Muscle of leg (tissue), 11 donors: ENCODE results near the gene GATAD2A. TPM values are rescaled to one million over a fixed set of nuclear protein-coding genes. Genes with fewer than 3 reads are reported as not detected.

ENCODE experiments used
- DNase-seq: peaks from one replicate; pipeline ENCODE4 v3.0.0; 2013
- H3K27ac ChIP-seq: one replicate; pipeline ENCODE4 v1.5.1; 2013; ENCODE audit warnings: mild to moderate bottlenecking, low read length, control low read depth
- H3K27me3 ChIP-seq: one replicate; pipeline ENCODE4 v1.6.1; 2013; ENCODE audit warnings: low read length; ENCODE audit not compliant: control insufficient read depth, insufficient read depth
- H3K36me3 ChIP-seq: one replicate; pipeline ENCODE4 v1.6.1; 2013; ENCODE audit warnings: low read length; ENCODE audit not compliant: control insufficient read depth, insufficient read depth
- H3K4me1 ChIP-seq: one replicate; pipeline ENCODE4 v1.6.1; 2013; ENCODE audit warnings: low read length; ENCODE audit not compliant: control insufficient read depth, insufficient read depth
- H3K4me3 ChIP-seq: one replicate; pipeline ENCODE4 v1.5.1; 2013; ENCODE audit warnings: low read length, control low read depth
- H3K9me3 ChIP-seq: replicated peaks from 2 replicates; pipeline ENCODE4 v1.6.1; 2013; ENCODE audit warnings: low read depth, low read length; ENCODE audit not compliant: control insufficient read depth
- WGBS: methylation state at CpG from one replicate; pipeline ENCODE4 v1.1.5; 2013; ENCODE audit warnings: missing lambda C conversion rate; ENCODE audit not compliant: insufficient coverage; 5-methylcytosine and 5-hydroxymethylcytosine counted together
- polyA plus RNA-seq, 8 donors: library from polyadenylated mRNA; unstranded; fragments of 120-200 nt; gene quantifications; one replicate each; pipeline versions ENCODE4 v1.2.1 to v1.2.3, GENCODE V29; 2013; ENCODE audit warnings: inconsistent platforms in 1 of 8, low replicate concordance in 1 of 8; ENCODE audit not compliant: insufficient read length in 8 of 8, insufficient read depth in 1 of 8
- total RNA-seq: library from RNA; stranded (reverse); fragments of 120-200 nt; gene quantifications from one replicate; pipeline ENCODE4 v1.2.4, GENCODE V29; 2013

GATAD2A gene
- total and polyA plus RNA-seq, 9 donors = 25.1 to 62.2 (median 49.8) TPM

DNA sequence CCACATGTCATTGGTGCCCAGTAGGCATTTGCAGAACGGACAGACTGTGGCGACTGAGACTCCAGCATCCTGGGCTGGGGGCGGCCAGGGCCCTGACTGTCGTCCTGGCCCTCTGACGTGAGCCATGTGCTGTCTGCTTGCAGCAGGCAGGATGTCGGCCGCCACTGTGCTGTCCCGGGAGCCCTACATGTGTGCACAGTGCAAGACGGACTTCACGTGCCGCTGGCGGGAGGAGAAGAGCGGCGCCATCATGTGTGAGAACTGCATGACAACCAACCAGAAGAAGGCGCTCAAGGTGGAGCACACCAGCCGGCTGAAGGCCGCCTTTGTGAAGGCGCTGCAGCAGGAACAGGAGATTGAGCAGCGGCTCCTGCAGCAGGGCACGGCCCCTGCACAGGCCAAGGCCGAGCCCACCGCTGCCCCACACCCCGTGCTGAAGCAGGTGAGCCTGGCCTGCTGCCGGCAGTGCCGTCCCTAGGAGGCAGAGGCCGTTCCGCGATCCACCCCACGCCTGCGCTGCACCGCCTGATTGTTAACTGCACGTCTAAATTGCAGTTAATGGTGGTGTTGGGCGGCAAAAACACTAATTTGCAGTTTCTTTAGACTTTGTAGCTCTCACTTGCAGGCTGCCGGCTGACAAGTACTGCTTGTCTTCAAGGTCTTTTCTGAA is 95.6 kb downstream of the GATAD2A start:
- Histone ChIP-seq H3K27ac (no peak overlapping the region), H3K4me3 (no peak overlapping the region), H3K36me3 (peaks cover 94% of the 10 kb centered on the region), H3K4me1 (peaks cover 4% of the 10 kb centered on the region), H3K27me3 (no peaks in the 10 kb centered on the region), H3K9me3 (no peaks in the 10 kb centered on the region)
- 82% methylated on average over 33 of the region's 34 CpGs for WGBS
- no peak for DNase-seq

DNA sequence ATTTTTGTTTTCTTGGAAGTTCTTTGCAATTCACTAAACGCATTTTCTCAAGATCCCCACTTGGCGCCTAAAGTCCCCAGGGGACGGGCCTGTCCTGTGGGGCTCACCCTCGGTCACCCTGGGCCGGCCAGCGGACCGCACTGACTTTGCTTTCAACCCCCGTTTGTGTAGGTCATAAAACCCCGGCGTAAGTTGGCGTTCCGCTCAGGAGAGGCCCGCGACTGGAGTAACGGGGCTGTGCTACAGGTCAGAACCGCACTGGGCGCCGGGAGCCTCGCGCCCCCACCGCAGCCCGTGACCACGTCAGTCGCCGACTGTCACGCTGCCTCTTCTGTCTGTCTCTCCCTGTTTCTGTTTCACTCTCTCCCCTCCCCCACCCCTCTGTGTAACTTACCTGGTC is 96.3 kb downstream of the GATAD2A start:
- H3K27me3 ChIP-seq = no peaks in the 10 kb centered on the region
- DNase-seq = no peak
- H3K4me1 ChIP-seq = peaks cover 4% of the 10 kb centered on the region
- H3K9me3 ChIP-seq = no peaks in the 10 kb centered on the region
- H3K4me3 ChIP-seq = no peak overlapping the region
- no peak overlapping the region for H3K27ac ChIP-seq
- H3K36me3 ChIP-seq = peaks cover 94% of the 10 kb centered on the region
- 91% methylated on average over 25 of the region's 26 CpGs for WGBS

DNA sequence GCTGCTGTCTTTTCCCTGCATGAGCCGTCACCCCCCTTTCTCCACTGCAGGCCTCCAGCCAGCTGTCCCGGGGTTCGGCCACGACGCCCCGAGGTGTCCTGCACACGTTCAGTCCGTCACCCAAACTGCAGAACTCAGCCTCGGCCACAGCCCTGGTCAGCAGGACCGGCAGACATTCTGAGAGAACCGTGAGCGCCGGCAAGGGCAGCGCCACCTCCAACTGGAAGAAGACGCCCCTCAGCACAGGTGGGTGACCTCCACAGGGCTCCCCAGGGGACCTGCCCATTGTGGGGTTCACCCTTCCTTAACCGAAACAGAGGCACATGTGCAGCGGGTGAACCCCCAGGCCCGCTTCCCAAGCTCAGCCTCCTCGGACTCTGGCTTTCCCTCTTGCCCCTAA is 96.8 kb downstream of the GATAD2A start:
- H3K4me3 ChIP-seq = no peak overlapping the region
- H3K36me3 ChIP-seq = peaks cover 94% of the 10 kb centered on the region
- WGBS = 88% methylated on average over 19 of the region's 19 CpGs
- H3K27me3 ChIP-seq = no peaks in the 10 kb centered on the region
- H3K9me3 ChIP-seq = no peaks in the 10 kb centered on the region
- DNase-seq = no peak
- H3K4me1 ChIP-seq = peaks cover 4% of the 10 kb centered on the region
- no peak overlapping the region for H3K27ac ChIP-seq

DNA sequence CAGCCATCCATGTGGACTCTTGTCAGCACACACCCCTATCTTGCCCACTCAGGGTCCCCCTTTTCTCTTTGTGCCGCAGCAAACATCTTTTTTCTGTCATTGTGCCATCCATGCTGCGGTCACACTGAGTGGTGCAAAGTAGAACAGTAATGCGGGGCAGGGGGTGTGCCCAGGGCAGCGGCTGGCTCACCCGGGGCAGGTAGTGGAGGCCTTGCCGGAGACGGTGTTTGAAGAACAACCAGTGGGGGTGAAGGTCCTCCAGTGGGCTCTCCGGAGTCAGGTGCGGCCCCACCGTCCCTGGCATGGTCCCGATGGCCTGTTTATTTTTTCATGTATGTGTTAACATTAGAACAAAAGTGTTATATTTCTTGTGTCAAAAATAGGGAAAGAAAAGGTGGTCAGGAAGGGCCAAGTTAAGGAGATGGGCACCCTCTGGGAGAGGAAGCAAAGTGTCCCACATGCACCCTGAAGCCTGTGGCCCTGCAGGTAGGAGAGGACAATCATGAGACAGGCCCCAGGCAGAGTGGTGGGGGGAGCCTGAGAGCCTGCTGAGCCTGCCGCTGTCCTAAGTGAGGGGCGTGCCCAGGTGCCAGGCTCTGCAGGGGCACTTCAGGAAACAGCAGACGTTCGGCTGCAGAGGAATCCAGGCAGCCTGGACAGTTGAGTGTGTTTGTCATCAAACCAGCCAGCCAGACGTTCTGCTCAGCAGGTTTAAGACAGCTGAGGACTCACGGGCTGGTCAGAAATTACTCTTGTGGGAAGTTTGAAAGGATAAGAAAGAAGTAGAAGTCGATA is 97.5 kb downstream of the GATAD2A start:
- WGBS = 77% methylated on average over 12 of the region's 18 CpGs
- no peak overlapping the region for H3K27ac ChIP-seq
- H3K27me3 ChIP-seq = no peaks in the 10 kb centered on the region
- H3K4me3 ChIP-seq = no peak overlapping the region
- H3K9me3 ChIP-seq = no peaks in the 10 kb centered on the region
- peaks cover 4% of the 10 kb centered on the region for H3K4me1 ChIP-seq
- DNase-seq = no peak
- H3K36me3 ChIP-seq = peaks cover 94% of the 10 kb centered on the region

GRCh38 chr19:19504754-19505668 is 99.5 kb downstream of the GATAD2A start:
- Histone ChIP-seq H3K27ac (no peak overlapping the region), H3K27me3 (no peaks in the 10 kb centered on the region), H3K4me1 (no peaks in the 10 kb centered on the region), H3K36me3 (peaks cover 77% of the 10 kb centered on the region), H3K4me3 (no peak overlapping the region), H3K9me3 (no peaks in the 10 kb centered on the region)
- WGBS = 86% methylated on average over 19 of the region's 23 CpGs
- DNase-seq = no peak

GRCh38 chr19:19505669-19506326 is 100.3 kb downstream of the GATAD2A start:
- no peaks in the 10 kb centered on the region for H3K27me3 ChIP-seq
- no peak for DNase-seq
- no peak overlapping the region for H3K27ac ChIP-seq
- no peaks in the 10 kb centered on the region for H3K9me3 ChIP-seq
- no peak overlapping the region for H3K4me3 ChIP-seq
- H3K4me1 ChIP-seq = no peaks in the 10 kb centered on the region
- 79% methylated on average over 16 of the region's 27 CpGs for WGBS
- peaks cover 70% of the 10 kb centered on the region for H3K36me3 ChIP-seq

GRCh38 chr19:19506592-19506991 is 101.1 kb downstream of the GATAD2A start:
- DNase-seq = no peak
- H3K27ac ChIP-seq = no peak overlapping the region
- peaks cover 62% of the 10 kb centered on the region for H3K36me3 ChIP-seq
- 77% methylated on average over 9 of the region's 12 CpGs for WGBS
- H3K4me1 ChIP-seq = no peaks in the 10 kb centered on the region
- no peaks in the 10 kb centered on the region for H3K27me3 ChIP-seq
- H3K9me3 ChIP-seq = no peaks in the 10 kb centered on the region
- H3K4me3 ChIP-seq = no peak overlapping the region

GRCh38 chr19:19507354-19507753 is 101.9 kb downstream of the GATAD2A start:
- no peaks in the 10 kb centered on the region for H3K4me1 ChIP-seq
- no peak overlapping the region for H3K27ac ChIP-seq
- no peak overlapping the region for H3K4me3 ChIP-seq
- H3K36me3 ChIP-seq = peaks cover 54% of the 10 kb centered on the region
- H3K27me3 ChIP-seq = no peaks in the 10 kb centered on the region
- 78% methylated on average over 7 of the region's 8 CpGs for WGBS
- DNase-seq = no peak
- no peaks in the 10 kb centered on the region for H3K9me3 ChIP-seq

DNA sequence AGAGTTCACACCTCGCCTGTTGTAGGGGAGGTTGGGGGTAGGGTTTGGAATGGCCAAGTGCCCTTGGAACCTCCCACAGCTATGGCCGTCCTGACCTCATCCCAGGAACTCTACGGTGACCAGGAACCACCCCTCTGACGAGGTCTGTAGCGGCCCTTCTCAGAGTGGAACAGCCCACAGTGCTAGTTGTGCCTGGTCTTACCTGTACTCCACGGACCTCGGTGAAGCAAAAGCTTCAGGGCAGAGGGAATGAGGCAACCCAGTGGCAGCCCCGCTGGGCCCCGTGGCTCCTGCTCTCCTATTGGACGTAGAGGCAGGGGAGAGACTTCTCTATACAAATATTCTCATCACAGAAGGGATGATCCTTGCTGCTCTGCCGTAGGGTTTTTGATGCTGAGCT is 102.7 kb downstream of the GATAD2A start:
- H3K9me3 ChIP-seq = no peaks in the 10 kb centered on the region
- DNase-seq = no peak
- no peaks in the 10 kb centered on the region for H3K27me3 ChIP-seq
- no peak overlapping the region for H3K4me3 ChIP-seq
- 80% methylated on average over 5 of the region's 11 CpGs for WGBS
- H3K4me1 ChIP-seq = no peaks in the 10 kb centered on the region
- H3K27ac ChIP-seq = no peak overlapping the region
- H3K36me3 ChIP-seq = peaks cover 46% of the 10 kb centered on the region
